Endothelial cell of umbilical vein (primary cell): ENCODE data around the gene PTAFR.

Source experiments
- EZH2 ChIP-seq: IDR thresholded peaks from 2 replicates; pipeline ENCODE4 v1.6.1; 2012; ENCODE audit warnings: borderline replicate concordance, low read depth, mild to moderate bottlenecking, moderate library complexity, low read length, inconsistent platforms; ENCODE audit not compliant: severe bottlenecking
- FOS ChIP-seq: IDR thresholded peaks from 2 replicates; pipeline ENCODE4 v1.6.1; 2011; ENCODE audit warnings: mild to moderate bottlenecking, low read length, moderate library complexity, borderline replicate concordance; ENCODE audit not compliant: insufficient read depth
- GATA2 ChIP-seq: IDR thresholded peaks from 2 replicates; pipeline ENCODE4 v1.7.0; 2011; ENCODE audit warnings: low read depth, mild to moderate bottlenecking, moderate library complexity, mixed read lengths, low read length; ENCODE audit not compliant: insufficient read length, insufficient read depth
- JUN ChIP-seq: IDR thresholded peaks from 2 replicates; pipeline ENCODE4 v1.6.1; 2011; ENCODE audit warnings: borderline replicate concordance, low read depth; ENCODE audit not compliant: insufficient read length, insufficient read depth
- MYC ChIP-seq: IDR thresholded peaks from one replicate; pipeline ENCODE4 v1.6.1; 2011; ENCODE audit warnings: mild to moderate bottlenecking, low read depth, low read length
- POLR2A ChIP-seq: IDR thresholded peaks from 2 replicates; pipeline ENCODE4 v1.6.1; 2012; ENCODE audit warnings: low read depth, mild to moderate bottlenecking, control low read depth, low read length
- POLR2AphosphoS5 ChIP-seq: IDR thresholded peaks from 2 replicates; pipeline ENCODE4 v1.6.1; 2012; ENCODE audit warnings: low read depth, mild to moderate bottlenecking, control low read depth, low read length, moderate library complexity; ENCODE audit not compliant: insufficient read depth
- TF ChIP-seq, protein P1 (sequence below), 2 donors: IDR thresholded peaks; 1 replicate in 1 of 2; 2 replicates in 1 of 2; pipeline ENCODE4 v1.5.1; 2011; ENCODE audit warnings: low read length in 2 of 2, mild to moderate bottlenecking in 2 of 2, moderate library complexity in 2 of 2, control low read depth in 1 of 2, inconsistent platforms in 1 of 2, low read depth in 1 of 2; ENCODE audit not compliant: insufficient read depth in 1 of 2; ENCODE audit errors: extremely low read depth in 1 of 2
- TF ChIP-seq, protein P2 (sequence below): IDR thresholded peaks from 2 replicates; pipeline ENCODE4 v1.6.1; 2011; ENCODE audit not compliant: insufficient read depth, insufficient read length

GRCh38 chr1:28200234-28200873 lies 23.9 kb upstream of the PTAFR start:
- no peak for TF ChIP-seq POLR2A
- TF ChIP-seq, protein P1, sequence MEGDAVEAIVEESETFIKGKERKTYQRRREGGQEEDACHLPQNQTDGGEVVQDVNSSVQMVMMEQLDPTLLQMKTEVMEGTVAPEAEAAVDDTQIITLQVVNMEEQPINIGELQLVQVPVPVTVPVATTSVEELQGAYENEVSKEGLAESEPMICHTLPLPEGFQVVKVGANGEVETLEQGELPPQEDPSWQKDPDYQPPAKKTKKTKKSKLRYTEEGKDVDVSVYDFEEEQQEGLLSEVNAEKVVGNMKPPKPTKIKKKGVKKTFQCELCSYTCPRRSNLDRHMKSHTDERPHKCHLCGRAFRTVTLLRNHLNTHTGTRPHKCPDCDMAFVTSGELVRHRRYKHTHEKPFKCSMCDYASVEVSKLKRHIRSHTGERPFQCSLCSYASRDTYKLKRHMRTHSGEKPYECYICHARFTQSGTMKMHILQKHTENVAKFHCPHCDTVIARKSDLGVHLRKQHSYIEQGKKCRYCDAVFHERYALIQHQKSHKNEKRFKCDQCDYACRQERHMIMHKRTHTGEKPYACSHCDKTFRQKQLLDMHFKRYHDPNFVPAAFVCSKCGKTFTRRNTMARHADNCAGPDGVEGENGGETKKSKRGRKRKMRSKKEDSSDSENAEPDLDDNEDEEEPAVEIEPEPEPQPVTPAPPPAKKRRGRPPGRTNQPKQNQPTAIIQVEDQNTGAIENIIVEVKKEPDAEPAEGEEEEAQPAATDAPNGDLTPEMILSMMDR (IDR thresholded peaks at IDR 0.05; ENCODE audit: extremely low read depth in 1 of 2, insufficient read depth in 1 of 2, low read depth in 1 of 2, low read length in 2 of 2) = no peak
- TF ChIP-seq EZH2 = no peak
- TF ChIP-seq POLR2AphosphoS5 = no peak
- TF ChIP-seq GATA2 = no peak
- TF ChIP-seq MYC = no peak
- no peak for TF ChIP-seq FOS
- TF ChIP-seq, protein P2, sequence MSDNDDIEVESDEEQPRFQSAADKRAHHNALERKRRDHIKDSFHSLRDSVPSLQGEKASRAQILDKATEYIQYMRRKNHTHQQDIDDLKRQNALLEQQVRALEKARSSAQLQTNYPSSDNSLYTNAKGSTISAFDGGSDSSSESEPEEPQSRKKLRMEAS = no peak
- TF ChIP-seq JUN = no peak
